Ascending aorta (tissue), 2 donors: ENCODE results near the gene DOLPP1. TPM values are rescaled to one million over a fixed set of nuclear protein-coding genes. Genes with fewer than 3 reads are reported as not detected.

ENCODE experiments used
- DNase-seq, 2 donors: peaks; one replicate each; pipeline ENCODE4 v3.0.0-alpha.2; 2019; ENCODE audit warnings: low spot score in 2 of 2
- H3K27ac ChIP-seq, 2 donors: fragments of 200-600 bp; sonication (generic); one replicate each; pipeline ENCODE4 v1.5.1; 2016 to 2017; ENCODE audit warnings: mild to moderate bottlenecking in 1 of 2
- H3K27me3 ChIP-seq: fragments of 200-600 bp; sonication (generic); one replicate; pipeline ENCODE4 v1.5.1; 2017
- H3K36me3 ChIP-seq, 2 donors: fragments of 200-600 bp; sonication (generic); one replicate each; pipeline ENCODE4 v1.5.1; 2016
- H3K4me1 ChIP-seq, 2 donors: fragments of 200-600 bp; sonication (generic); one replicate each; pipeline ENCODE4 v1.5.1; 2016 to 2017; ENCODE audit warnings: mild to moderate bottlenecking in 1 of 2
- H3K4me3 ChIP-seq, 2 donors: fragments of 200-600 bp; sonication (generic); one replicate each; pipeline ENCODE4 v1.5.1; 2016 to 2017; ENCODE audit warnings: mild to moderate bottlenecking in 1 of 2
- H3K9me3 ChIP-seq, 2 donors: fragments of 200-600 bp; sonication (generic); one replicate each; pipeline ENCODE4 v1.5.1; 2016
- CTCF ChIP-seq, 3 experiments: fragments of 200-600 bp in 2 of 3; fragments of 450-650 bp in 1 of 3; sonication (generic) in 2 of 3; IDR thresholded peaks; one replicate each; pipeline ENCODE4 v1.5.1; 2016 to 2019; ENCODE audit warnings: antibody characterized with exemption in 3 of 3, mild to moderate bottlenecking in 1 of 3, moderate library complexity in 1 of 3
- intact Hi-C: fragments of 100-400 bp; cut with DNase I; formaldehyde crosslinking; loops from one replicate; pipeline ENCODE4 v1.15.1; 2023
- total RNA-seq: library from RNA; depleted of rRNA; stranded (reverse); fragments of >200 nt; gene quantifications from one replicate; pipeline ENCODE4 v1.1.0, GENCODE V29; 2016

DOLPP1 gene
- total RNA-seq, 1 donor from 2014 or later: 41.7 TPM

- H3K36me3 ChIP-seq: peaks cover 35 to 46% of the 10 kb centered on the region in 2 donors
- TF ChIP-seq CTCF (IDR thresholded peaks at IDR 0.05): no peak
- H3K4me3 ChIP-seq: no peak overlapping the region
- intact Hi-C loops: no loop called here
- H3K27ac ChIP-seq: no peak overlapping the region
- no peak for DNase-seq
- no peaks in the 10 kb centered on the region for H3K27me3 ChIP-seq
- no peaks in the 10 kb centered on the region for H3K4me1 ChIP-seq
- no peaks in the 10 kb centered on the region for H3K9me3 ChIP-seq
Measured at GRCh38 chr9:129089246-129089645, 8.3 kb downstream of the DOLPP1 start.

GRCh38 chr9:129093602-129094386, 12.9 kb downstream of the DOLPP1 start:
- Histone ChIP-seq H3K27me3 (no peaks in the 10 kb centered on the region), H3K4me1 (no peaks in the 10 kb centered on the region), H3K4me3 (no peak overlapping the region), H3K36me3 (peaks cover 46 to 53% of the 10 kb centered on the region in 2 donors), H3K9me3 (no peaks in the 10 kb centered on the region), H3K27ac (no peak overlapping the region)
- TF ChIP-seq CTCF (IDR thresholded peaks at IDR 0.05): no peak
- DNase-seq: no peak
- intact Hi-C loops: no loop called here

- intact Hi-C loops: no loop called here
- H3K4me1 ChIP-seq: no peaks in the 10 kb centered on the region
- H3K36me3 ChIP-seq: peaks cover 38 to 45% of the 10 kb centered on the region in 2 donors
- no peak for DNase-seq
- TF ChIP-seq CTCF (IDR thresholded peaks at IDR 0.05): no peak
- no peak overlapping the region for H3K4me3 ChIP-seq
- no peaks in the 10 kb centered on the region for H3K9me3 ChIP-seq
- H3K27me3 ChIP-seq: no peaks in the 10 kb centered on the region
- no peak overlapping the region for H3K27ac ChIP-seq
Measured at GRCh38 chr9:129094387-129095169, 13.7 kb downstream of the DOLPP1 start.

- no peak overlapping the region for H3K27ac ChIP-seq
- peaks cover 37 to 50% of the 10 kb centered on the region in 2 donors for H3K36me3 ChIP-seq
- H3K9me3 ChIP-seq: no peaks in the 10 kb centered on the region
- no peaks in the 10 kb centered on the region for H3K27me3 ChIP-seq
- TF ChIP-seq CTCF (IDR thresholded peaks at IDR 0.05): no peak
- DNase-seq: no peak
- no peaks in the 10 kb centered on the region for H3K4me1 ChIP-seq
- intact Hi-C loops: no loop called here
- no peak overlapping the region for H3K4me3 ChIP-seq
Measured at GRCh38 chr9:129095170-129095667, 14.3 kb downstream of the DOLPP1 start.

GRCh38 chr9:129095908-129096307, 15.0 kb downstream of the DOLPP1 start:
- Histone ChIP-seq H3K9me3 (no peaks in the 10 kb centered on the region), H3K4me3 (no peak overlapping the region), H3K27ac (no peak overlapping the region), H3K27me3 (no peaks in the 10 kb centered on the region), H3K4me1 (no peaks in the 10 kb centered on the region), H3K36me3 (peaks cover 39 to 52% of the 10 kb centered on the region in 2 donors)
- intact Hi-C loops: no loop called here
- DNase-seq: no peak
- no peak for TF ChIP-seq CTCF (IDR thresholded peaks at IDR 0.05)
